ENCODE results near the gene UNC13D.

GRCh38 chr17:75848523-75849278, 4.5 kb upstream of the UNC13D start:
- TF ChIP-seq TAF1 (IDR thresholded peaks at IDR 0.05; ENCODE audit: borderline replicate concordance, insufficient read depth, low read length) (0 out of 2 replicates have a peak, but pooled peaks have one; percentile 28), POLR2AphosphoS5 (IDR thresholded peaks at IDR 0.05; ENCODE audit: low read depth, low read length) (no peak), REST (IDR thresholded peaks at IDR 0.05; ENCODE audit: insufficient read depth in 1 of 2, low read depth in 2 of 2, low read length in 2 of 2) (no peak), SIN3A (IDR thresholded peaks at IDR 0.05; ENCODE audit: borderline replicate concordance, insufficient read depth, low read length) (no peak)

Measured in PFSK-1 (cell line).